Measurements from ENCODE around the gene ITSN2. TPM values are rescaled to one million over a fixed set of nuclear protein-coding genes. Genes with fewer than 3 reads are reported as not detected.
A peak's percentile ranks its signal among the peaks of the same experiment; 100 is the strongest.
"Not testable (repeated sequence)": the region's sequence is repeated elsewhere in the genome, so short reads cannot be mapped to it uniquely, and the experiment has no call there.

ITSN2 gene
- total RNA-seq, 4 donors from 2014 or later: 107 to 198 (median 116) TPM

GRCh38 chr2:24363301-24363700 is 3.0 kb upstream of the ITSN2 start:
- H3K4me3 ChIP-seq (replicated peaks in 1 of 3): no peak overlapping the region
- H3K4me1 ChIP-seq: peaks cover 13 to 24% of the 10 kb centered on the region in 2 donors
- no peaks in the 10 kb centered on the region for H3K36me3 ChIP-seq
- DNase-seq: no peak
- 95 to 96% methylated on average over 2 of the region's 2 CpGs for WGBS, 2 donors
- no peaks in the 10 kb centered on the region for H3K27me3 ChIP-seq
- no peaks in the 10 kb centered on the region for H3K9me3 ChIP-seq
- intact Hi-C loops (cut with DNase I): no loop called here
- H3K27ac ChIP-seq: no peak overlapping the region
- TF ChIP-seq, protein P1, sequence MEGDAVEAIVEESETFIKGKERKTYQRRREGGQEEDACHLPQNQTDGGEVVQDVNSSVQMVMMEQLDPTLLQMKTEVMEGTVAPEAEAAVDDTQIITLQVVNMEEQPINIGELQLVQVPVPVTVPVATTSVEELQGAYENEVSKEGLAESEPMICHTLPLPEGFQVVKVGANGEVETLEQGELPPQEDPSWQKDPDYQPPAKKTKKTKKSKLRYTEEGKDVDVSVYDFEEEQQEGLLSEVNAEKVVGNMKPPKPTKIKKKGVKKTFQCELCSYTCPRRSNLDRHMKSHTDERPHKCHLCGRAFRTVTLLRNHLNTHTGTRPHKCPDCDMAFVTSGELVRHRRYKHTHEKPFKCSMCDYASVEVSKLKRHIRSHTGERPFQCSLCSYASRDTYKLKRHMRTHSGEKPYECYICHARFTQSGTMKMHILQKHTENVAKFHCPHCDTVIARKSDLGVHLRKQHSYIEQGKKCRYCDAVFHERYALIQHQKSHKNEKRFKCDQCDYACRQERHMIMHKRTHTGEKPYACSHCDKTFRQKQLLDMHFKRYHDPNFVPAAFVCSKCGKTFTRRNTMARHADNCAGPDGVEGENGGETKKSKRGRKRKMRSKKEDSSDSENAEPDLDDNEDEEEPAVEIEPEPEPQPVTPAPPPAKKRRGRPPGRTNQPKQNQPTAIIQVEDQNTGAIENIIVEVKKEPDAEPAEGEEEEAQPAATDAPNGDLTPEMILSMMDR (IDR thresholded peaks at IDR 0.05): no peak
- TF ChIP-seq POLR2A (IDR thresholded peaks at IDR 0.05): no peak

- 64 to 69% methylated on average over 4 of the region's 4 CpGs for WGBS, 2 donors
- no peaks in the 10 kb centered on the region for H3K36me3 ChIP-seq
- H3K9me3 ChIP-seq: no peaks in the 10 kb centered on the region
- no peak for DNase-seq
- intact Hi-C loops (cut with DNase I): no loop called here
- H3K4me1 ChIP-seq: peaks cover 13 to 29% of the 10 kb centered on the region in 2 donors
- TF ChIP-seq, protein P1 (IDR thresholded peaks at IDR 0.05): no peak
- TF ChIP-seq POLR2A (IDR thresholded peaks at IDR 0.05): no peak
- no peaks in the 10 kb centered on the region for H3K27me3 ChIP-seq
- H3K27ac ChIP-seq: no peak overlapping the region
- H3K4me3 ChIP-seq (replicated peaks in 1 of 3): no peak overlapping the region
Measured at GRCh38 chr2:24362253-24362652, 1.9 kb upstream of the ITSN2 start.

- TF ChIP-seq POLR2A (IDR thresholded peaks at IDR 0.05): no peak
- TF ChIP-seq, protein P1 (IDR thresholded peaks at IDR 0.05): no peak
- no peak for DNase-seq
- Histone ChIP-seq H3K4me3 (replicated peaks in 1 of 3) (peak overlapping the region in 2 of 3 donors; percentile 81 to 98), H3K9me3 (no peaks in the 10 kb centered on the region), H3K27me3 (no peaks in the 10 kb centered on the region), H3K27ac (peak overlapping the region; percentile 95 to 97 (median 96)), H3K4me1 (peaks cover 13 to 27% of the 10 kb centered on the region in 2 donors), H3K36me3 (no peaks in the 10 kb centered on the region)
- intact Hi-C loops (cut with DNase I): no loop called here
- 89% methylated on average over 15 of the region's 15 CpGs for WGBS, 2 donors
Measured at GRCh38 chr2:24360963-24361330, 611 bp upstream of the ITSN2 start.

DNA sequence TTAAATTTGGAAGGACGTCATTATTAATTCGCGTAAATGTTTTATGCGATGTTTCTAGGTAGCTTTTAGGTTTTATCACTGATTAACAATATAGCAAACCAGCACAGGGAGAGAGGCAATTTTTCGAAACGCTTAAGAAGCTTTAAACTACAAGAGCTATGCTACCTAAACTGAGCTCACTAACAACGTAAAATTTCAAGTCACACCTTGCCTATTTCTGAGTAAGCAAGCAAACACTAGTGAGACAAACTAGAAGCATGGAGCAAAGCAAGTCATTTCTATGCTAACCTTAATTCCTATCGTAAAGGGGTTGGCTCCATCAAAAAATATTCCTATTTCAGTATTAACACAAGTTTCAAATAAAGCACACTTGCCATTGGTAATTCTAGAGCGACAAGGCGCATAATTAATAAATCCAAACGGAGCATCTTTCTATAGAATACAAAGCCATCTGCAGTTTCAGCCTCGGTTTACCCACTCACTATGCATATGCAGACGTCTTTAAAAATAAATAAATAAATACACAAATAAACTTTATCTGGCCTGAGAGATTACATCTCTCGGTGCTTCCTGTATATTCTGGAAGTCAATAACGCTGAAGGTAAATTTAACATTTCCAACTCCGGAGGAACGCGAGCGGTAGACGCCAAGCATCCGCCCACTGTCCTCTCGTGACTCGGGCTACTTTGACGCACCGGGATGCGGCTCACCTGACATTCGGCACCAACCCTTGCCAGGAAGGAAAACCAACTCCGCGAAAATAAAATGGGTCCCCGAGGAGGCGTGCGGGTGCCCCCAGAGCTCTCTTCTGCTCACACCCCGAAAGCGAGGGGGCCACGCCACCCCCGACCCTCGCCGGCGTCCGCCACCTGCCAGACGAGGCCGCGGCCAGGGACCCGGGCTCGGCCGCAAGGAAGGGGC is 947 bp downstream of the ITSN2 start:
- Histone ChIP-seq H3K36me3 (no peaks in the 10 kb centered on the region), H3K27me3 (no peaks in the 10 kb centered on the region), H3K4me1 (peaks cover 10 to 23% of the 10 kb centered on the region in 2 donors), H3K9me3 (no peaks in the 10 kb centered on the region), H3K27ac (peak overlapping the region; percentile 95 to 97 (median 96)), H3K4me3 (replicated peaks in 1 of 3) (peak overlapping the region; percentile 81 to 98 (median 81))
- TF ChIP-seq POLR2A (IDR thresholded peaks at IDR 0.05): peak in 1 of 2 donors; percentile 10
- TF ChIP-seq, protein P1 (IDR thresholded peaks at IDR 0.05): no peak
- peak; percentile 69 to 75 for DNase-seq
- 7% methylated on average over 36 to 38 of the region's 46 CpGs for WGBS, 2 donors
- intact Hi-C loops (cut with DNase I): no loop called here

DNA sequence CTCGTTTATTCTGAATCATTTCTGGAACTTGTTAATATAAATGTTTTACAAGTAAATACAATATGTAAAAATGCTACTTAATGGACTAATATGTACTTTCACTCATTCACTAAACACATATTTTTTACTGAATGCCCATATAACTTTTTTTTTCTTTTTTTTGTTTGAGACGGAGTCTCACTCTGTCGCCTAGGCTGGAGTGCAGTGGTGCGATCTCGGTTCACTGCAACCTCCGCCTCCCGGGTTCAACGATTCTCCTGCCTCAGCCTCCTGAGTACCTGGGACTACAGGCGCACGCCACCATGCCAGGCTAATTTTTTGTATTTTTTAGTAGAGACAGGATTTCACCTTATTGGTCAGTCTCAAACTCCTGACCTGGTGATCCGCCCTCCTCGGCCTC is 2.6 kb downstream of the ITSN2 start:
- H3K27ac ChIP-seq; intact Hi-C loops (cut with DNase I); H3K9me3 ChIP-seq; H3K36me3 ChIP-seq; H3K27me3 ChIP-seq; DNase-seq; H3K4me3 ChIP-seq (replicated peaks in 1 of 3): not testable (repeated sequence)
- H3K4me1 ChIP-seq: peaks cover 18 to 39% of the 10 kb centered on the region in 2 donors
- WGBS, 2 donors: 97% methylated on average over 12 of the region's 12 CpGs

GRCh38 chr2:24357115-24357514 is 3.2 kb downstream of the ITSN2 start:
- H3K27me3 ChIP-seq; H3K36me3 ChIP-seq; H3K27ac ChIP-seq; H3K9me3 ChIP-seq; DNase-seq; H3K4me3 ChIP-seq (replicated peaks in 1 of 3); intact Hi-C loops (cut with DNase I): not testable (repeated sequence)
- H3K4me1 ChIP-seq: peaks cover 25 to 45% of the 10 kb centered on the region in 2 donors
- 96 to 98% methylated on average over 4 of the region's 4 CpGs for WGBS, 2 donors
